GM12878 (cell line): Measurements from ENCODE around the gene CLDN19. TPM values are rescaled to one million over a fixed set of nuclear protein-coding genes. Genes with fewer than 3 reads are reported as not detected.

ENCODE experiments used
- BACH1 ChIP-seq: fragments of 450-650 bp; IDR thresholded peaks from 2 replicates; pipeline ENCODE4 v1.6.1; 2017; ENCODE audit warnings: mild to moderate bottlenecking, borderline replicate concordance
- CBFB ChIP-seq: IDR thresholded peaks from 2 replicates; pipeline ENCODE4 v1.6.1; 2016; ENCODE audit warnings: antibody characterized with exemption, low read depth
- CHD2 ChIP-seq: IDR thresholded peaks from 2 replicates; pipeline ENCODE4 v1.6.1; 2011; ENCODE audit warnings: low read depth, low read length, improper control_type of control experiment, borderline replicate concordance
- CREB1 ChIP-seq: IDR thresholded peaks from 2 replicates; pipeline ENCODE4 v1.6.1; 2012; ENCODE audit warnings: low read depth, mild to moderate bottlenecking, inconsistent platforms
- EGR1 ChIP-seq, 2 experiments: IDR thresholded peaks; 1 replicate in 1 of 2; 2 replicates in 1 of 2; pipeline ENCODE4 v1.6.1; 2011 to 2012; ENCODE audit warnings: low read depth in 2 of 2, low read length in 2 of 2, borderline replicate concordance in 1 of 2, mild to moderate bottlenecking in 1 of 2, moderate library complexity in 1 of 2
- ESRRA ChIP-seq: IDR thresholded peaks from 2 replicates; pipeline ENCODE4 v1.6.1; 2012; ENCODE audit warnings: mild to moderate bottlenecking, low read length, improper control_type of control experiment
- GATAD2B ChIP-seq: fragments of 450-650 bp; conservative IDR thresholded peaks from 2 replicates; pipeline ENCODE4 v1.6.1; 2017; ENCODE audit warnings: low read depth, mild to moderate bottlenecking, moderate library complexity
- HDGF ChIP-seq: fragments of 450-650 bp; IDR thresholded peaks from 2 replicates; pipeline ENCODE4 v1.6.1; 2016; ENCODE audit warnings: antibody characterized with exemption
- IKZF1 ChIP-seq: fragments of 450-650 bp; conservative IDR thresholded peaks from 2 replicates; pipeline ENCODE4 v1.6.1; 2017; ENCODE audit warnings: antibody characterized with exemption, mild to moderate bottlenecking
- POLR2AphosphoS2 ChIP-seq: IDR thresholded peaks from 2 replicates; pipeline ENCODE4 v1.6.1; 2011; ENCODE audit warnings: low read depth, mild to moderate bottlenecking, low read length, improper control_type of control experiment, moderate library complexity
- RCOR1 ChIP-seq: conservative IDR thresholded peaks from 2 replicates; pipeline ENCODE4 v1.6.1; 2012; ENCODE audit warnings: low read depth, low read length, improper control_type of control experiment
- SPI1 ChIP-seq: IDR thresholded peaks from 2 replicates; pipeline ENCODE4 v1.6.1; 2011; ENCODE audit warnings: low read depth, mild to moderate bottlenecking, low read length, moderate library complexity, borderline replicate concordance; ENCODE audit not compliant: insufficient read depth
- SRF ChIP-seq, 2 experiments: IDR thresholded peaks; 2 replicates each; pipeline ENCODE4 v1.6.1; 2011; ENCODE audit warnings: low read depth in 2 of 2, low read length in 2 of 2, mild to moderate bottlenecking in 1 of 2, moderate library complexity in 1 of 2
- TARDBP ChIP-seq: IDR thresholded peaks from 2 replicates; pipeline ENCODE4 v1.6.1; 2016; ENCODE audit warnings: borderline replicate concordance
- YBX1 ChIP-seq: fragments of 450-650 bp; IDR thresholded peaks from 2 replicates; pipeline ENCODE4 v1.6.1; 2016; ENCODE audit warnings: antibody characterized with exemption
- ZSCAN29 ChIP-seq: fragments of 450-650 bp; IDR thresholded peaks from 2 replicates; pipeline ENCODE4 v1.6.1; 2017; ENCODE audit warnings: mild to moderate bottlenecking, moderate library complexity
- polyA plus RNA-seq, 11 experiments: library from polyadenylated mRNA; depleted of rRNA in 4 of 11; unstranded in 6 of 11; stranded (reverse) in 5 of 11; fragments of >200 nt; fragmentation: Nextera tagmentation in 4 of 11; fragmentation: Illumina TruSeq in 1 of 11; extraction: Ambion mirVana in 4 of 11; extraction: Trizol in 1 of 11; gene quantifications; 1 replicate in 1 of 11; 2 replicates in 10 of 11; pipeline versions ENCODE4 v1.2.1 to v1.2.3, GENCODE V29; 2011 to 2016; ENCODE audit warnings: inconsistent platforms in 2 of 11, missing spikeins in 2 of 11, low read depth in 1 of 11
- total RNA-seq, 4 experiments: library from RNA; depleted of rRNA in 3 of 4; stranded (reverse); fragments of >200 nt in 3 of 4; fragmentation: Illumina TruSeq in 1 of 4; extraction: Trizol in 1 of 4; gene quantifications; 2 replicates each; pipeline versions ENCODE4 v1.2.1 to v1.2.3, GENCODE V29; 2013 to 2021
- TF ChIP-seq, protein P1 (sequence below): fragments of 450-650 bp; conservative IDR thresholded peaks from 2 replicates; pipeline ENCODE4 v1.6.1; 2017; ENCODE audit warnings: mild to moderate bottlenecking, moderate library complexity
- TF ChIP-seq, protein P2 (sequence below): IDR thresholded peaks from 2 replicates; pipeline ENCODE4 v1.6.1; 2012; ENCODE audit warnings: low read depth, low read length, improper control_type of control experiment
- TF ChIP-seq, protein P3 (sequence below): fragments of 450-650 bp; IDR thresholded peaks from 2 replicates; pipeline ENCODE4 v1.6.1; 2017; ENCODE audit warnings: mild to moderate bottlenecking, moderate library complexity

The CLDN19 gene
- total and polyA plus RNA-seq, 10 of the 15 experiments (the other 5 are each of a cell fraction or from before 2014, with no cell fraction given) = not detected

DNA sequence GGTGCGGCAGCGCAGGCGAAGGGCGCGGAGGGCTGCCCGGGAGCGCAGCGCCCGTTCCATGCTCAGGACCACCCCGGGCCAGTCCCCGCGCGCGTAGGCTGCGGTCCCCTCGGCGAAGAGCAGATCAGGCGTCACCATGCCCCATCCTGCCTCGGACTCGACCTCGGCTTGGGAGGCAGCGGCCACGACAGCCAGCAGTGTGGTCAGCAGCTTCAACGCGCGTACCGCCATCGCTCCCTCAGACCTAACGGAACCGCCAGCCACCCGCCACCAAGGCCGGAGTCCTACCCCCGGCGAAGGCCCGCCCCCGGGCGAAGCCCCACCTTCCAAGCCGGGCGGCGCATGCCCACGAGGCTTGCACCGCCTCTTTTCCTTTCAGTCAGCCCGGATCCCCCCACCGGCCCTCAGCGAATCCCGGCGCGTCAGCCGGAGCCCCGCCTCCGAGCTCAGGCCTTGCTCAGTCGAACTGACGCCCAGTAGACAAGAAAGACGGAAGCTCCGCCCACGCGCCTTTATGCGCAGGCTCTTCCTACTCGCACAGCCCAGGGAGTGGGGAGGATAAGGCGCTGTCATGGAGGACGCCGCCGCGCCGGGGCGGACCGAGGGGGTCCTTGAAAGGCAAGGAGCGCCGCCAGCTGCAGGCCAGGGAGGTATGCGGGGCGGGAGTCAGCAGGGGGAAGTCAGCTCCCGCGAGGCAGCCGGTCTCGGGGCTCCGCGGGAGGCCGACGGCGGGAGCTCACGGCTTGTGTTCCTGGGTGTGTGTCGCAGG, 26.9 kb upstream of the CLDN19 start, which contains the start of the genes C1orf50 and P3H1 (continued):
- TF ChIP-seq SPI1 (0 out of 2 replicates have a peak, but pooled peaks have one; percentile 1), ZSCAN29 (no peak), IKZF1 (peak; percentile 35; the same call in 1 of the 2 replicates), EGR1 (IDR thresholded peaks at IDR 0.05; ENCODE audit: borderline replicate concordance in 1 of 2, low read depth in 2 of 2, low read length in 2 of 2) (peak in 1 of 2 experiments; percentile 87; a peak in 2 of 3 replicates), GATAD2B (peak; percentile 81), SRF (IDR thresholded peaks at IDR 0.05; ENCODE audit: low read depth in 2 of 2, low read length in 2 of 2) (peak in 1 of 2 experiments; percentile 26; a peak in 1 of 4 replicates), POLR2AphosphoS2 (peak; percentile 94), BACH1 (peak; percentile 59), CREB1 (peak; percentile 65; the same call in 1 of the 2 replicates), ESRRA (no peak; the same call in 1 of the 2 replicates), YBX1 (no peak), CBFB (peak; percentile 70), CHD2 (peak; percentile 6; the same call in 1 of the 2 replicates), HDGF (peak; percentile 96), TARDBP (0 out of 2 replicates have a peak, but pooled peaks have one; percentile 8), RCOR1 (no peak)
- TF ChIP-seq, protein P1, sequence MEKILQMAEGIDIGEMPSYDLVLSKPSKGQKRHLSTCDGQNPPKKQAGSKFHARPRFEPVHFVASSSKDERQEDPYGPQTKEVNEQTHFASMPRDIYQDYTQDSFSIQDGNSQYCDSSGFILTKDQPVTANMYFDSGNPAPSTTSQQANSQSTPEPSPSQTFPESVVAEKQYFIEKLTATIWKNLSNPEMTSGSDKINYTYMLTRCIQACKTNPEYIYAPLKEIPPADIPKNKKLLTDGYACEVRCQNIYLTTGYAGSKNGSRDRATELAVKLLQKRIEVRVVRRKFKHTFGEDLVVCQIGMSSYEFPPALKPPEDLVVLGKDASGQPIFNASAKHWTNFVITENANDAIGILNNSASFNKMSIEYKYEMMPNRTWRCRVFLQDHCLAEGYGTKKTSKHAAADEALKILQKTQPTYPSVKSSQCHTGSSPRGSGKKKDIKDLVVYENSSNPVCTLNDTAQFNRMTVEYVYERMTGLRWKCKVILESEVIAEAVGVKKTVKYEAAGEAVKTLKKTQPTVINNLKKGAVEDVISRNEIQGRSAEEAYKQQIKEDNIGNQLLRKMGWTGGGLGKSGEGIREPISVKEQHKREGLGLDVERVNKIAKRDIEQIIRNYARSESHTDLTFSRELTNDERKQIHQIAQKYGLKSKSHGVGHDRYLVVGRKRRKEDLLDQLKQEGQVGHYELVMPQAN = peak; percentile 90
- TF ChIP-seq, protein P2, sequence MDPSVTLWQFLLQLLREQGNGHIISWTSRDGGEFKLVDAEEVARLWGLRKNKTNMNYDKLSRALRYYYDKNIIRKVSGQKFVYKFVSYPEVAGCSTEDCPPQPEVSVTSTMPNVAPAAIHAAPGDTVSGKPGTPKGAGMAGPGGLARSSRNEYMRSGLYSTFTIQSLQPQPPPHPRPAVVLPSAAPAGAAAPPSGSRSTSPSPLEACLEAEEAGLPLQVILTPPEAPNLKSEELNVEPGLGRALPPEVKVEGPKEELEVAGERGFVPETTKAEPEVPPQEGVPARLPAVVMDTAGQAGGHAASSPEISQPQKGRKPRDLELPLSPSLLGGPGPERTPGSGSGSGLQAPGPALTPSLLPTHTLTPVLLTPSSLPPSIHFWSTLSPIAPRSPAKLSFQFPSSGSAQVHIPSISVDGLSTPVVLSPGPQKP = peak; percentile 15; the same call in 1 of the 2 replicates
- TF ChIP-seq, protein P3, sequence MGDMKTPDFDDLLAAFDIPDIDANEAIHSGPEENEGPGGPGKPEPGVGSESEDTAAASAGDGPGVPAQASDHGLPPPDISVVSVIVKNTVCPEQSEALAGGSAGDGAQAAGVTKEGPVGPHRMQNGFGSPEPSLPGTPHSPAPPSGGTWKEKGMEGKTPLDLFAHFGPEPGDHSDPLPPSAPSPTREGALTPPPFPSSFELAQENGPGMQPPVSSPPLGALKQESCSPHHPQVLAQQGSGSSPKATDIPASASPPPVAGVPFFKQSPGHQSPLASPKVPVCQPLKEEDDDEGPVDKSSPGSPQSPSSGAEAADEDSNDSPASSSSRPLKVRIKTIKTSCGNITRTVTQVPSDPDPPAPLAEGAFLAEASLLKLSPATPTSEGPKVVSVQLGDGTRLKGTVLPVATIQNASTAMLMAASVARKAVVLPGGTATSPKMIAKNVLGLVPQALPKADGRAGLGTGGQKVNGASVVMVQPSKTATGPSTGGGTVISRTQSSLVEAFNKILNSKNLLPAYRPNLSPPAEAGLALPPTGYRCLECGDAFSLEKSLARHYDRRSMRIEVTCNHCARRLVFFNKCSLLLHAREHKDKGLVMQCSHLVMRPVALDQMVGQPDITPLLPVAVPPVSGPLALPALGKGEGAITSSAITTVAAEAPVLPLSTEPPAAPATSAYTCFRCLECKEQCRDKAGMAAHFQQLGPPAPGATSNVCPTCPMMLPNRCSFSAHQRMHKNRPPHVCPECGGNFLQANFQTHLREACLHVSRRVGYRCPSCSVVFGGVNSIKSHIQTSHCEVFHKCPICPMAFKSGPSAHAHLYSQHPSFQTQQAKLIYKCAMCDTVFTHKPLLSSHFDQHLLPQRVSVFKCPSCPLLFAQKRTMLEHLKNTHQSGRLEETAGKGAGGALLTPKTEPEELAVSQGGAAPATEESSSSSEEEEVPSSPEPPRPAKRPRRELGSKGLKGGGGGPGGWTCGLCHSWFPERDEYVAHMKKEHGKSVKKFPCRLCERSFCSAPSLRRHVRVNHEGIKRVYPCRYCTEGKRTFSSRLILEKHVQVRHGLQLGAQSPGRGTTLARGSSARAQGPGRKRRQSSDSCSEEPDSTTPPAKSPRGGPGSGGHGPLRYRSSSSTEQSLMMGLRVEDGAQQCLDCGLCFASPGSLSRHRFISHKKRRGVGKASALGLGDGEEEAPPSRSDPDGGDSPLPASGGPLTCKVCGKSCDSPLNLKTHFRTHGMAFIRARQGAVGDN = peak; percentile 12; the same call in 1 of the 2 replicates
